Lower leg skin (tissue), 3 donors: Measurements from ENCODE around the gene RASD2.
"Not testable (repeated sequence)": the region's sequence is repeated elsewhere in the genome, so short reads cannot be mapped to it uniquely, and the experiment has no call there.

Source experiments
- POLR2A ChIP-seq, 2 donors: fragments of 450-650 bp; IDR thresholded peaks; one replicate each; pipeline ENCODE4 v1.6.1; 2016 to 2017; ENCODE audit warnings: antibody characterized with exemption in 2 of 2, mild to moderate bottlenecking in 1 of 2, moderate library complexity in 1 of 2
- TF ChIP-seq, protein P1 (sequence below), 3 donors: fragments of 450-650 bp; IDR thresholded peaks; one replicate each; pipeline ENCODE4 v1.5.1; 2016; ENCODE audit warnings: antibody characterized with exemption in 3 of 3, mild to moderate bottlenecking in 3 of 3, moderate library complexity in 2 of 3

DNA sequence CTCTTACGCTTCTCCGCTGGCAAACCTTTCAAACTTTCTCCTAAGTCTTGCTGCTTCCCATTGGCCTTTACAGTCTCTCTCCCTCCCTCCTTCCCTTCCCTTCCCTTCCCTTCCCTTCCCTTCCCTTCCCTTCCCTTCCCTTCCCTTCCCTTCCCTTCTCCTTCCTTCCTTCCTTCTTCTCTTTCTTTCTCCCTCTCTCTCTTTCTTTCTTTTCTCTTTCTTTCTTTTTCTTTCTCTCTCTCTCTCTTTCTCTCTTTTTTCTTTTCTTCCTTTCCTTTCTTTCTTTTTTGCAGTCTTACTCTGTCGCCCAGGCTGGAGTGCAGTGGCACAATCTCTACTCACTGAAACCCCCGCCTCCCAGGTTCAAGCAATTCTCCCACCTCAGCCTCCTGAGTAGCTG, 24.7 kb upstream of the RASD2 start:
- TF ChIP-seq, protein P1, sequence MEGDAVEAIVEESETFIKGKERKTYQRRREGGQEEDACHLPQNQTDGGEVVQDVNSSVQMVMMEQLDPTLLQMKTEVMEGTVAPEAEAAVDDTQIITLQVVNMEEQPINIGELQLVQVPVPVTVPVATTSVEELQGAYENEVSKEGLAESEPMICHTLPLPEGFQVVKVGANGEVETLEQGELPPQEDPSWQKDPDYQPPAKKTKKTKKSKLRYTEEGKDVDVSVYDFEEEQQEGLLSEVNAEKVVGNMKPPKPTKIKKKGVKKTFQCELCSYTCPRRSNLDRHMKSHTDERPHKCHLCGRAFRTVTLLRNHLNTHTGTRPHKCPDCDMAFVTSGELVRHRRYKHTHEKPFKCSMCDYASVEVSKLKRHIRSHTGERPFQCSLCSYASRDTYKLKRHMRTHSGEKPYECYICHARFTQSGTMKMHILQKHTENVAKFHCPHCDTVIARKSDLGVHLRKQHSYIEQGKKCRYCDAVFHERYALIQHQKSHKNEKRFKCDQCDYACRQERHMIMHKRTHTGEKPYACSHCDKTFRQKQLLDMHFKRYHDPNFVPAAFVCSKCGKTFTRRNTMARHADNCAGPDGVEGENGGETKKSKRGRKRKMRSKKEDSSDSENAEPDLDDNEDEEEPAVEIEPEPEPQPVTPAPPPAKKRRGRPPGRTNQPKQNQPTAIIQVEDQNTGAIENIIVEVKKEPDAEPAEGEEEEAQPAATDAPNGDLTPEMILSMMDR (IDR thresholded peaks at IDR 0.05), result not testable (repeated sequence)
- not testable (repeated sequence) for TF ChIP-seq POLR2A (IDR thresholded peaks at IDR 0.05)
